Measurements from ENCODE around the gene CARMIL1.

CARMIL1 gene

GRCh38 chr6:25447570-25447929 is 168.4 kb downstream of the CARMIL1 start:
- no peak overlapping the region for H3K4me3 ChIP-seq (IDR thresholded peaks at IDR 0.05; ENCODE audit: insufficient read depth, low read depth, low read length)
- no peak for TF ChIP-seq CTCF (conservative IDR thresholded peaks at IDR 0.05; ENCODE audit: low read depth, low read length)
- H3K79me2 ChIP-seq (ENCODE audit: insufficient read depth, low read depth): no peaks in the 10 kb centered on the region
- no peak overlapping the region for H3K27ac ChIP-seq
- no peaks in the 10 kb centered on the region for H4K20me1 ChIP-seq (ENCODE audit: insufficient read depth)
- no peak overlapping the region for H3K4me2 ChIP-seq
- no peaks in the 10 kb centered on the region for H3K36me3 ChIP-seq (ENCODE audit: insufficient read depth)
- no peaks in the 10 kb centered on the region for H3K27me3 ChIP-seq (ENCODE audit: insufficient read depth, low read depth)
- no peak overlapping the region for H2AFZ ChIP-seq (ENCODE audit: low read depth)
- H3K4me1 ChIP-seq (ENCODE audit: low read depth, poor library complexity, severe bottlenecking): no peaks in the 10 kb centered on the region
- H3K9ac ChIP-seq: no peak overlapping the region

GRCh38 chr6:25448965-25449538 is 169.9 kb downstream of the CARMIL1 start:
- no peak overlapping the region for H3K27ac ChIP-seq
- H3K4me1 ChIP-seq (ENCODE audit: low read depth, poor library complexity, severe bottlenecking): no peaks in the 10 kb centered on the region
- H4K20me1 ChIP-seq (ENCODE audit: insufficient read depth): no peaks in the 10 kb centered on the region
- H3K79me2 ChIP-seq (ENCODE audit: insufficient read depth, low read depth): no peaks in the 10 kb centered on the region
- H3K27me3 ChIP-seq (ENCODE audit: insufficient read depth, low read depth): no peaks in the 10 kb centered on the region
- H2AFZ ChIP-seq (ENCODE audit: low read depth): no peak overlapping the region
- no peak overlapping the region for H3K4me2 ChIP-seq
- no peaks in the 10 kb centered on the region for H3K36me3 ChIP-seq (ENCODE audit: insufficient read depth)
- no peak overlapping the region for H3K9ac ChIP-seq
- no peak overlapping the region for H3K4me3 ChIP-seq (IDR thresholded peaks at IDR 0.05; ENCODE audit: insufficient read depth, low read depth, low read length)
- TF ChIP-seq CTCF (conservative IDR thresholded peaks at IDR 0.05; ENCODE audit: low read depth, low read length): no peak

- no peak overlapping the region for H3K9ac ChIP-seq
- no peaks in the 10 kb centered on the region for H3K27me3 ChIP-seq (ENCODE audit: insufficient read depth, low read depth)
- no peaks in the 10 kb centered on the region for H3K36me3 ChIP-seq (ENCODE audit: insufficient read depth)
- H3K79me2 ChIP-seq (ENCODE audit: insufficient read depth, low read depth): no peaks in the 10 kb centered on the region
- H2AFZ ChIP-seq (ENCODE audit: low read depth): no peak overlapping the region
- no peak overlapping the region for H3K4me3 ChIP-seq (IDR thresholded peaks at IDR 0.05; ENCODE audit: insufficient read depth, low read depth, low read length)
- no peak overlapping the region for H3K4me2 ChIP-seq
- no peaks in the 10 kb centered on the region for H3K4me1 ChIP-seq (ENCODE audit: low read depth, poor library complexity, severe bottlenecking)
- no peak overlapping the region for H3K27ac ChIP-seq
- no peaks in the 10 kb centered on the region for H4K20me1 ChIP-seq (ENCODE audit: insufficient read depth)
- TF ChIP-seq CTCF (conservative IDR thresholded peaks at IDR 0.05; ENCODE audit: low read depth, low read length): no peak
These were observed 170.6 kb downstream of the CARMIL1 start for GRCh38 chr6:25449774-25450173.

GRCh38 chr6:25450469-25451198 is 171.5 kb downstream of the CARMIL1 start:
- Histone ChIP-seq H2AFZ (ENCODE audit: low read depth) (no peak overlapping the region), H3K36me3 (ENCODE audit: insufficient read depth) (no peaks in the 10 kb centered on the region), H3K27ac (no peak overlapping the region), H3K4me2 (no peak overlapping the region), H3K4me1 (ENCODE audit: low read depth, poor library complexity, severe bottlenecking) (no peaks in the 10 kb centered on the region), H4K20me1 (ENCODE audit: insufficient read depth) (no peaks in the 10 kb centered on the region), H3K9ac (no peak overlapping the region), H3K79me2 (ENCODE audit: insufficient read depth, low read depth) (no peaks in the 10 kb centered on the region), H3K27me3 (ENCODE audit: insufficient read depth, low read depth) (no peaks in the 10 kb centered on the region), H3K4me3 (IDR thresholded peaks at IDR 0.05; ENCODE audit: insufficient read depth, low read depth, low read length) (no peak overlapping the region)
- no peak for TF ChIP-seq CTCF (conservative IDR thresholded peaks at IDR 0.05; ENCODE audit: low read depth, low read length)

Data from KMS-11 (cell line).